Smooth muscle cell of the brain vasculature (primary cell): ENCODE results near the gene FGF19.
A peak's percentile ranks its signal among the peaks of the same experiment; 100 is the strongest.

Experiments
- DNase-seq: peaks from one replicate; pipeline ENCODE4 v3.0.0-alpha.2; 2012; ENCODE audit warnings: low read depth, low spot score

Gene FGF19

DNA sequence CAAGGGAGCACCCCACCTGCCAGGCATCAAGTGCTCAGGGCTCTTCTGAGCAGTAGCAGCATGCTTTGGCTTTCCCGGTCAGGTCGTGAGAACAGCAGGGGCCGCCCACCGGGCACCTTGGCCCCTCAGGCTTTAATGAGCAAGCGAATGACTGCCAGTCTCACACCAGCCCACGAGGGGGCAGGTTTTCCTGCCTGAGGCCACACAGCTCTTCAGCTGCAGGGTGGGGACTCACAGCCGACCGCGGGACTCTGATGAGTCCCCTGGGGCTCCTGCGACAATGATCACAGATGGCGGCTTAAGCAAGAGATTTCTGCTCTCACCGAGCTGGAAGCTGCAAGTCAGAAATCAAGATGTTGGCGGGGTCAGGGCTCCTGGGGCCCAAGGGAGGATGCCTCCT is 14.3 kb upstream of the FGF19 start:
- DNase-seq: no peak

- DNase-seq: no peak
Observed at GRCh38 chr11:69716891-69717747, 13.3 kb upstream of the FGF19 start.

- no peak for DNase-seq
Observed at GRCh38 chr11:69716099-69716498, 12.3 kb upstream of the FGF19 start.

DNA sequence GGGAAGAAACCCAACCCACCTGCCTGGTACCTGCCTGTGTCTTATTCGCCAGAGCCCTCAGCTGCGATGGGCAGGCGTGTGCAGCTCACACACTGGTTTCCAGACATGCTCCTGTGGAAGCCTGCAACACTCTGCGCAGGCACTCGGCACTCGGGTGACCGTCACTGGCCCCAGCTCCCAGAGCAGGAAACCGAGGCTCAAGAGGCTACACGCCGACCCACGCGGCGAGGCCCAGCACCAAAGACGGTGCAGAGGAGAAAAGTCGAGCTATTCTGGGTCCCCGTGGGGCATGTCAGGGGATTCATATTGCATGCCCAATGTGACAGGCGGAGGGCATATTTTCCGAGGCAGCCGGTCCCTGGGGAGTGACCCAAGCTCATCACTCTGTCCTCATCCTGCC is 11.6 kb upstream of the FGF19 start:
- no peak for DNase-seq

DNA sequence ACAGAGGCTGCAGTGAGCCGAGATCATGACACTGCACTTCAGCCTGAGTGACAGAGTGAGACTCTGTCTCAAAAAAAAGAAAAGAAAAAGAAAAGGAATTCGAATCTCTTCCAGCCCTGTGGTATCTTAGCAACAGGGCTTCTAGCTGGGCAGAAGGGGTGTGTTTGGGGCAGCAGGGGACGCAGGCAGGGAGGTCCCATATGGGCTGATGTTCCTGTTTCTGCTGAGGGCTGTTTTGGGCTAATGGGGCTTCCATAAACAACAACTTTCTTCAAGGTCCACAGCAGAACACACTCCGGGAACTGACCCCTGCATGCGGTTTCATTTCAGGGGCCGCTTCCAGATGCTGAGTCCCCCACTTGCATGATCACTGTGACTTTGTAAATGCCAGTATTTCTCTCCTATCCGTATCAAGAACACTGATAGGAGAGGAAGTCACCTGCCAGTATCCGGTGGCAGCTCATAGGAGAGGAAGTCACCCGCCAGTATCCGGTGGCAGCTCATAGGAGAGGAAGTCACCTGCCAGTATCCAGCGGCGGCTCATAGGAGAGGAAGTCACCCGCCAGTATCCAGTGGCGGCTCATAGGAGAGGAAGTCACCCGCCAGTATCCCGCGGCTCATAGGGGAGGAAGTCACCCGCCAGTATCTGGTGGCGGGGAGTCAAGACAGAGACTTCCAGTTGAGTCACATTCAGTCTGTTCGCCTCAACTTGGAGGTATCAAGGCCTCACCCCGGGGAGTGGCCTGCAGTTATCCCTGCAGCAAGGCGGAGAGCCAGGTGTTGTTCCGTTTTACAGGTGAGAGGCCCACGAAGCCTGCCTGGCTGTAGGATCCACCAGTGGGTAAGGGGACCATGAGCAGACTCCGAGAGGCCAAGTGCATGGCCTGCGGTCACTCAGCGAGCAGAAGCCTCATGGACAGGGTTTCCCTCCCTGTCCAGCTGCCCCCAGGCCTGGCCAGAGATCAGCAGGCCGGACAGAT is 8.3 kb upstream of the FGF19 start:
- DNase-seq: no peak

DNA sequence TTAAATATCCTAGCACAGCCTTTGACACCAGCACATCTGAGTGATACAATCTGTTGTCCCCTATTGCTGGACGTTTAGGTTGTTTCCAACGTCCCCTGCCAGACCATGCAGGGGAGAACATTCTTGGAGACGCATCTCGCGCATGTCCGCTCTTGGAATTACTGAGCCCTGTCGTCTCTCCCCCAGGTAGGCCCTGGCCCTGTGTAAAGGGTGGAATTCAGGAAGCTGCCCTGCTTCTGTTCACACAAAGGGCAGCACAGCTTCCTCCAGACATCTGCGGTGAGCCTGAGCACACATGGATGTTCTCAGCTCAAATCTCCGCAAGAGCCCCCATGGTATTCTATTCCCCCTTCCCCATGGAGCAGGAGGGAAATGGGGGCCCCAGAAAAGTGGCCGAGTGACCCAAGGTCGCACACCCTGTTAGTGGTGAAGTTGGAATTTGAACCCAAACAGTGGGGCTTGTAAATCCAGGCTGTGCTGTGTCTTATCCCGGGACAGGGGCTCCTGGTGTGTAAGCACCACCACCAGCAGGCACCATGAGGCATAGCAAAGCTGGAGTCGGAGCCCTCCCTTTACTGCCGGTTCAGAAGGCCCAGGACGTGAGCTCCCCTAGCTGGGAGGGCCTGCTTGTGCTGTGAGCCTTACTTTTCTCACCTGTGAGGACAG is 5.0 kb upstream of the FGF19 start:
- no peak for DNase-seq

DNA sequence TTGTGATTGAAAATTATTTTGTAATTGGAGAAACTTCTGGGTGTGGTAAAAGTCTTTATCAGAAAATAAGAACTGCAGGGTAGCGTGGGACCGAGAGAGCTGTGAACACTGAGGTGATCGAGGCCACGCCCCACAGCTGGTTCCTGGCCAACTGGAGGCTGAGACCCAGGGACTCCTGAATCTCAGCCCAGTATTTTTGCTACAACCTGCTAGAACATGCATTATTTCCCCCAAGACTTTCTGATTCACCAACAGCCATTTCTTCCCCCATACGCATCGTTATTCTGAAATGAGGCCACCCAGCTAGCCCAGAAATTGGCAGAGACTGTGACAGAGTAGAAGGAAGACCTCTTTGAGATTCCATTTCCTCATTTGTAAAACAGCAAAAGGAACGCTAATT is 3.4 kb upstream of the FGF19 start:
- no peak for DNase-seq

DNA sequence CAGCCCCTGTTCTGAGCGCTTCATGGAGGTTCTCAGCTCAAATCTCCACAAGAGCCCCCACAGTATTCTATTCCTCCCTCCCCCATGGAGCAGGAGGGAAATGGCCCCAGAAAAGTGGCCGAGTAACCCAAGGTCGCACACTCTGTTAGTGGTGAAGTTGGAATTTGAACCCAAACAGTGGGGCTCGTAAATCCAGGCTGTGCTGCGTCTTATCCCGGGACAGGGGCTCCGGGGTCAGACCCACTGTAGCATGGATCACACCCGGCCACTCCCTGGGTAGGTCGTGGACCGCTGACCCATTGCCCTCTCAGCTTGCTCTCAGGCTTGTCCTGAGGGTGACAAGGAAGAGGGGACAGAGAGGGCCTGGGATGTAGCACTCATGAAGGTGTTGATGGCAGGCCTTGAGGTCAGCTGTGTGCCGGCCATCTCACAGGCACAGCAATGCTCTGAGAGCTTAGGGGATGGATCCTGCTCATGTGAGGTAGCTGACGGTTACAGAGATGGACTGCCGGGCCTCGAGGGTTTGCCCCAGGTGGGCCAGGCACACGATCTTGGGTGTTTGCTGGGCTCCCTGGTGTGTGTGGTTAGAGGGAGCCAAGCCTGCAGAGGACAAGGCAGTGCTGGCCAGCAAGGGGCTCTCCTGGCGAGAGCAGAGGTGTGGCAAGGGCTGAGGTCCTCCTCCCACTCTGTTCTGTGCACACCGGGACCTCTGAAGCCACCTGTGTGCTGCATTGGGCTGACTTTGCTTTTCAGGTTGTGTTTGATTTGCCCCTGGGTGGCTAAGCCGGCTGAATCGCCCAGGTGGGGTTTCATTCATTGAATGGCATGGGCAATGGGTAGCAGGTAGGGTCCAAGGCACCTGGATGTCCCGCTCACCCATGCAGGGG is 2.3 kb upstream of the FGF19 start:
- DNase-seq: no peak

GRCh38 chr11:69705351-69705811 is 1.6 kb upstream of the FGF19 start:
- DNase-seq: no peak

DNA sequence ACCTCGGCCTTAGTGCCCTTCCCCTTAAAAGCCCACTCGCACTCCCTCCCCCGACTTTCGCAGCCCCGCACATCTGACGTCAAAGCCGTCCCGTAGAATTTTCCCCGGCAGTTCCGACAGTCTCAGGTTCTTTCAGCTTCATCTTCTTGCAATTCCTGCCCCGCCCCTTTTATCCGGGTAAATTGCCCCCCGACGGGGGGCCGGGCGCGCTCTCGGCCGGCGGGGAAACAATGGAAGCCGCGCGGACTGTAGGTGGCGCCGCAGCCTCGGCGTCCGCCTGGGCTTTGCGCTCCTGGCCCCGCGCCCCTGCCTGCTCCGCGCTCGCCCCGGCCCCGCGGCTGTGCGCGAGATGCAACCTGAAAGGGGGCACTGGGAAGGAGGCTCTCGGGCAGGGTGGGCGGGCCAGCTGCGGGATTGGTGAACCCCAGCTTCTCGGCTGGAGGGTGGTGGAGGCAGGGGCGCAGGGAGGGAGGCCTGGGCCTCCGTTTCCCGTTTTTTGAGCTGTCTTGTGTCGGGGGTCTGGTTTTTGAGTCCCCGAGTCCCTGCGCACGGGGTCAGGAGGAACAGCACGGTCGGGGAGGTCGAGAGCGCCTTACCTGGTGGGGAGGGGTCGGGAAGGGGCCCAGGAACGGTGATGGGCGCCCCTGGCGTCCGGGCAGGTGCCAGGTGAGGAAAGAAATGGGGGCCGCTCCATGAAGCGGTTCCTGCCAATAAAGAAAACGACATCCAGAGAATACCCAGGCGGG is 859 bp upstream of the FGF19 start:
- no peak for DNase-seq

DNA sequence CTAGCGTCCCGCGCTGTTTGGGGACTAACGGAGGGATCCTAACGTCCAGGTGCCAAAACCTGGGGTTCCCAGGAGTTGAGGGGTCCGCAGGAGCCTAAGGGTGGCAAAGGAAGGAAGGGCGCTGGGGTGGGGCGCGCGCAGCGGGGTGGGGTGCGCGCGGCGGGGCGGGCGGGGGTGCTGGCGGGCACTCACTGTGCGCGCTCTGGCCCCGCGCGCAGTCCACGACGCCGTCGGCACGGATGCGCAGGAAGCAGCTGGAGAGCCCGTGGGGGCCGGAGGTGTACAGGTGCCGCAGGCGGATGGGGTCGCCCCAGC is 412 bp downstream of the FGF19 start:
- no peak for DNase-seq

GRCh38 chr11:69702769-69703452 is 911 bp downstream of the FGF19 start:
- DNase-seq: no peak

DNA sequence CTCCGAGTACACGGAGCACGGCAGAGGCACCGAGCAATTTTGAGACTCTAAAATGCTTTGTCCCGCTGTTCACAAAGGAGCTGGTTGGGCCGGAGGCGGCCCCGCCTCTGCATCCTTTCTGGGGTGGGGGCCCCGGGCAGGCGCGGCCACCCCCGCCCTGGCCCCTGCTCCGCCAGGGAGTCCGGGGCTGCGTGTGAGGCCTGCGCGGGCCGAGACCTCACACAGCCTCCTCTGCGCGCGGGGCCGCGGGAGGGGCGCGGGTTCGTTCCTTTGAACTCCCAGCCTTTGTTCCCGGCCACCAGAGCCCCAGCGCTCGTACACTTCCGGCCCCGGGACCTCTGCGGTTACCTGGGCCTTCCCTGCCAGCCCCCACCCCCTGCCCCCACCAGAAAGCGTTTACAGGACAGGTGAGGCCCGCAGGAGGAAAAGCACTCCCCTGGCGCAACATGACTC is 1.6 kb downstream of the FGF19 start:
- DNase-seq: no peak

- peak; percentile 67 for DNase-seq
Observed at GRCh38 chr11:69700278-69701140, 3.3 kb downstream of the FGF19 start.

GRCh38 chr11:69699213-69699612 is 4.6 kb downstream of the FGF19 start:
- DNase-seq: no peak

DNA sequence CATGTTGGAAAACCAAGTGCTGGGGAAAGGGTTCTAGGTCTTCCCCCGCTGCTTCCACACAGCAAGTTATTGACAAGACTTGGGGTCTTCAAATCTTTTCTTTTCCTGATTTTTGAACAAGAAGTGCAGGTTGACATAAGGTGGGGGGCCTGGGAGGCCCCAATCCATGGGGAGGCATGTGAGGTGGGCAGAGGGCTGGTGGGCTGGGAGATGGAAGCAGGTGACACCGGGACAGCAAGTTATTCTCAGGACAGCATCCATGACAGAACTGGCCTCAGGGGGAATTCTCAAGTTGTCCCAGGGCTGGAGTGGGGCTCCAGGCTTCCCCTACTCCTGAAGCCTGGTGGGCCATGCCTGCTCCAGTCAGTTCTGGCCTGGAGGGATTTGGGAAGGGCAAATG is 5.5 kb downstream of the FGF19 start:
- no peak for DNase-seq

DNA sequence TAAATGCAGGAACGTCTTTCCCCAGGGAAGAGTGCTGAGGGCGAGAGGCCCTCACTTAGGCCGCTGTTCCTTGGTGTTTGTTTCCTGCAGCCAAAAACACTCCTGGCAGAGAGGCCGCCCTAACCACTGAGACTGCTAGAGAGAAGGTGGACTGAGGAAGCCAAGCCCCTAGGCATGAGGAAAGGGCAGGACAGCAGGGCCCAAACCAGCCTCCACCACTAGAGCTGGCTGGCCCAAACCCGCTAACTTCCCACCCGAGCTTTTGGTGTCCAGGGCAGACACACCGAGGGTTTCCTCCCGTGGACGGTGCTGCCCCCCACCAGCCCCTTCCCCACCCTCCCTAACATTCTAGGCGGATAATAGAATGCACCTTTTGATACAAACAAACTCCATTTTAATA is 6.0 kb downstream of the FGF19 start:
- DNase-seq: no peak

- DNase-seq: no peak
Observed at GRCh38 chr11:69697469-69697843, 6.4 kb downstream of the FGF19 start.
